HG02763 (cell line): Measurements from ENCODE around the gene HCLS1.

Experiments
- ATAC-seq: cut with Tn5 transposase; IDR thresholded peaks from one replicate; pipeline ENCODE4 v1.9.1; 2021; ENCODE audit warnings: mild to moderate bottlenecking, moderate library complexity; ENCODE audit not compliant: unreplicated experiment

The HCLS1 gene

DNA sequence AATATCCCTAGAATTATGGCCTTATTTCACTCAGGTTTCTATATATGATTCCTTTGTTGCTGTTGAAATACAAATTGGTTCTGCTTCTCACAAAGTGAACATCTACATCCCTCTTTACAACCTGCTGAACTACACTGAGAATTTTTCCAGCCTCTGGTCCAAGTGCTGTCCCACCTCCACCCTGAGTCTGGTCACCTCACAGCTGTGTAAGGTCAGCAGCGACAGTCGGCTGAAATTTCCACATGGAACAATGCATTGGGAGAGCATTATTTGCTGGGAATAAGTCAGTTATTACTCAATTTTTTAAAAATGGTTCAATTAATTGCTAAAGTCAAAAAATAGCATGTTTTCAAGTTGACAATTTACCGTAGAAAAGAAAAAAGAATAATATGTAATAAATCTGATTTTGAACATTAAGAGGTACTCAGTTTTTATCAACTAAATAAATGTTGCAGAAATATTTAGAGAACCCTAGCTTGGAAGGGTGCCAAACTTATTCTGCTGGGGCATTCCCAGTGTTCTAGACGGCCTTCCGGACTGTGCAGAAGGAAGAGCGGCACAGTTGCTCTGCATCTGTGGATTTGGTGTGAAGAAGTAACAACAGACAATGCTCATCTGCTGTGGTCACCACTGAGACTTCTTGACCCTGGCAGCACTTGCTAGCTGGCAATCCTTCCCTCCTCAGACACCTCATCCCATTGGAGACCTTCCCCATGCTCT, 1.8 kb downstream of the HCLS1 start:
- no peak for ATAC-seq

DNA sequence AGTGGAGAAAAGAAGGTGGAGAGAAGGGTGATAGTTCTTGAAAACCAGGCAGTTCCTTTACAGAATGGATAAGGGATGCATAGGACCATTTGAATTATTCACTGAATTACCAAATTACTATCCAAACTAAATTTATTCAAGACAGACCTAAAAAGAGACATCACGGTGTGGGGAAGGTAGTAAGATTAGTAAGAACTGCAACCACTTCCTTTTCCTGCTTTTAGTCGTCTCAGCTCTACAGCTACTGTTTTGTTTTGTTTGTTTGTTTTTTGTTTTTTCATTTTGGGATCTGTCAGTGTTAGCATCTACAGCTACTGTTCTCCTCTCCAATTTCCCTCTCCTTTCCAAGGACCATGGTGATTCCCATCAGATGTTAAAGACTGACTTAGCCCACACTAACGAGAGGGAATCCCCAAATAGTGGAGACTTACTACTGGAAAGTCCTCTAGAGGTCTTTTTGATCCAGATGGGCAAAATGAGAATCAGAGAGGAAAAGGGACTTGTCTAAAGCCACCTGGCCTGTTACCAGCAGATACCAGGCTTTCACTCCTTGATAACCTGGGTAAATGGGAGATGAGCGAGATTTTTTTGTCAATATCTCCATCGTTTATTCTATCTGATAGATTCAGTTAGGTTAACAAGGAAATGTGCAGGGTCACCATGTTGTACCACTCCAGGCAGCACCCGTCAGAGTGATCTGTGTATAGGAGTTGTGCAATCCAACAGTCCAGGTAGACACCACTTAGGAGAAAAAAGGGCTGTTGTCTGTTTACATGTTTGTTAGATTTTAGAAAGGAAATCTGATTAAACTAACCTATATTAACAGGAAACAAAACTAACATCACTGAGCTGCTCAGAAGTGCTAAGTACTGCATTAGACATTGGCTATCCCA, 6.0 kb downstream of the HCLS1 start:
- no peak for ATAC-seq

DNA sequence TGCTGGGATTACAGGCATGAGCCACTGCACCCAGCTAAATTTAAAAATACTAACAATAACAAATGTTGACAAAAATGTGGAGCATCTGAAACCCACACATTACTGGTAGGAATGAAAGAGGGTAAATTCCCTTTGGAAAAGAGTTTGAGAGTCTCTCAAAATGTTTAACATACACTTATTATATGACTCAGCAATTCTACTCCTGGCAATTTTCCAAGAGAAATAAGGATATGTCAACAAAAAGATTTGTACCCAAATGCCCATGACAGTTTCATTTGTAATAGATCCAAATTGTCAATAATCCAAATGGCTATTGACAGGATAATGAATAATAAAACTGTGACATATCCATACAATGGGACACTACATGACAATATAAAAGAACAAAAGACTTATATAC, 9.0 kb downstream of the HCLS1 start:
- no peak for ATAC-seq

DNA sequence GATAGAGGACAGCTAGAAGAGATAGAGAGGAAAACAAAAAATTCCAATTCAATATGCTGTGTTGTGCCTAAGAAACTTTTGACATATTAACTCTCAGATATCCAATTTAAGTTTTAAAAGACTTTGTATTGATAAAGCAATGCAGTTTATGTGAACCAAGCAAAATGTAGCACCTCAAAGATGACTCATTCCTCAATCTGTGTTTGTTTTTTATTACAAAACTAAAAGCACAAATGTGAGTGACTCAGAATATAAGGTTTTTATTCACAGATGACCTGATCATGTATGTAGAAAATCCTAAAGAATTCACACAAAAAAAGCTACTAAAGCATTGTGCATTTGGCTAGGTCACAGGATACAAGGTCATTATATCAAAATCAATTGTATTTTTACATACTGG, 11.1 kb downstream of the HCLS1 start:
- no peak for ATAC-seq

- no peak for ATAC-seq
Measured at GRCh38 chr3:121648219-121648958, 12.3 kb downstream of the HCLS1 start.

GRCh38 chr3:121645054-121645453, 15.6 kb downstream of the HCLS1 start:
- ATAC-seq, result no peak

GRCh38 chr3:121642601-121643314, 17.9 kb downstream of the HCLS1 start:
- no peak for ATAC-seq

- no peak for ATAC-seq
Measured at GRCh38 chr3:121641127-121641526, 19.6 kb downstream of the HCLS1 start.

GRCh38 chr3:121637922-121638321, 22.8 kb downstream of the HCLS1 start:
- no peak for ATAC-seq

DNA sequence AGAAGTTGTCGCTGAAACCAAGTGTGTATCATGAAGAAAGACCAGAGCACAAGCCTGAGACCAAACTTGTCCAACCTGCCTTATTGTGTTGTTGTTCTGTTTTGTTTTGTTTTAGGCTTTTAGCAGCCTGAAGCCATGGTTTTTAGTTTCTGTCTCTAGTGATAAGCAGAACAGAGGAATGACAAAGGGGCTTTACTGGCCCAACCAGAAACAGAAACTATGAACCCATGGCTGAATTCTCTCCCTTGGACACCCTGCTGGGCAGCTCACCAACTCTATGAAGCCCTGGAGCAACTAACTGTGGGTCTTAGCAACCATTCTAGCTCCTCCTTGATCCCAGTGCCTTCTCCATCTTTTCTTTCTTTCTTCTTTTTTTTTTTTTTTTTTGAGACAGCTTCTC, 30.3 kb downstream of the HCLS1 start:
- no peak for ATAC-seq

GRCh38 chr3:121629601-121630000, 31.1 kb downstream of the HCLS1 start:
- ATAC-seq, result no peak

GRCh38 chr3:121627622-121628021, 33.1 kb downstream of the HCLS1 start:
- no peak for ATAC-seq

DNA sequence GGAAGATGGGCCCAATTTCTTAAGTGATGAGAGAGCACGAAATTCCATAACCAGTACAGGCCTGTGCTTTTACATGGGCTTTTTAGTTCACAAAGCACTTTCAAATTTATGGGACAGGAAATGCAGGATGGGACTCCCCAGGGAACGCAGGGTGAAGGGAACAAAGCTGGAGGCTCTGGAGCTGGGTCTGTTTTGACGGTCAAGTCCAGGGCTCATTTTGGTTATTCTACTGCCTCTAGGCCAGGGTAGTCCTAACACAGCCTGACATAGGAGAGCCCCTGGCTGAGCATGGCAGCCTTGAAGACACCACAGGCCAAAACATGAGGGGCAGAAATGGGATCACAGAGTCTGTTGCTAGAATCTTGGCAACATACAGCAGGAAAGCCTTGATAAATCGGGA, 33.5 kb downstream of the HCLS1 start:
- no peak for ATAC-seq

GRCh38 chr3:121626495-121626894, 34.2 kb downstream of the HCLS1 start:
- no peak for ATAC-seq

GRCh38 chr3:121624147-121624899, 36.4 kb downstream of the HCLS1 start:
- no peak for ATAC-seq

- ATAC-seq, result no peak
Measured at GRCh38 chr3:121621491-121621890, 39.2 kb downstream of the HCLS1 start.

GRCh38 chr3:121619691-121620090, 41.0 kb downstream of the HCLS1 start:
- no peak for ATAC-seq

DNA sequence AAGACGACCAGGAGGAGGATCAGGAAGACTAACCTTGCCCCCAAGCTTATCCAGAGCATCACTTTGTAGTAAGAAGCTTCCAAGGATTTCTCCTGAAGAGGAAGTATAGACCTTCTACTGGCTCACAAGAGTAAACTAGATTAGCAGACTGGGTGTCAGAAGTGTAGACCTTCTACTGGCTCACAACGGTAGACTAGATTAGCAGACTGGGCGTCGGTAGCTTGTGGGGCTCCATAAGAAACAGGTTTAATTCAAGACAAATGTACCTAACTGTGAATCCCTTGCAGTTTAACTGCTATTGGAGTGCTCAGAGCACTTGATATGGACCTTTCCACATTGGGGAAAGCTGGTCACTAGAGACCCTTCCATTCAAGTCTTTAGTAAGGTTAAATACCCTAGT, 54.6 kb downstream of the HCLS1 start:
- no peak for ATAC-seq

GRCh38 chr3:121604759-121605158, 55.9 kb downstream of the HCLS1 start:
- no peak for ATAC-seq

GRCh38 chr3:121601212-121601812, 59.4 kb downstream of the HCLS1 start:
- no peak for ATAC-seq
